Prostate gland (tissue), 2 donors: ENCODE data around the gene RHOXF2B. TPM values are rescaled to one million over a fixed set of nuclear protein-coding genes. Genes with fewer than 3 reads are reported as not detected.

Experiments
- DNase-seq: peaks from one replicate; pipeline ENCODE4 v3.0.0-alpha.2; 2019; ENCODE audit warnings: low spot score
- H3K27ac ChIP-seq, 2 donors: fragments of 200-600 bp; sonication (generic); 2 replicates each; pipeline ENCODE4 v1.5.1; 2017 to 2019
- H3K27me3 ChIP-seq: fragments of 200-600 bp; sonication (generic); replicated peaks from 2 replicates; pipeline ENCODE4 v1.5.1; 2019; ENCODE audit not compliant: insufficient read depth
- H3K36me3 ChIP-seq, 2 donors: fragments of 200-600 bp; sonication (generic); 1 replicate in 1 of 2; 2 replicates in 1 of 2; pipeline versions ENCODE4 v1.5.1 to v1.8.1; 2017 to 2019
- H3K4me1 ChIP-seq: fragments of 200-600 bp; sonication (generic); replicated peaks from 2 replicates; pipeline ENCODE4 v1.5.1; 2019
- H3K4me3 ChIP-seq, 2 donors: fragments of 200-600 bp; sonication (generic); 2 replicates each; pipeline ENCODE4 v1.5.1; 2017 to 2019
- H3K9me3 ChIP-seq: fragments of 200-600 bp; sonication (generic); 2 replicates; pipeline ENCODE4 v1.5.1; 2017
- CTCF ChIP-seq, 4 experiments: fragments of 200-600 bp in 2 of 4; fragments of 450-650 bp in 2 of 4; sonication (generic) in 2 of 4; IDR thresholded peaks; 1 replicate in 3 of 4; 2 replicates in 1 of 4; pipeline ENCODE4 v1.5.1; 2016 to 2019; ENCODE audit warnings: antibody characterized with exemption in 4 of 4, mild to moderate bottlenecking in 2 of 4, moderate library complexity in 2 of 4
- POLR2A ChIP-seq: fragments of 450-650 bp; IDR thresholded peaks from one replicate; pipeline ENCODE4 v1.6.1; 2016; ENCODE audit warnings: antibody characterized with exemption, mild to moderate bottlenecking
- POLR2AphosphoS5 ChIP-seq: sonication (generic); formaldehyde crosslinking; IDR thresholded peaks from one replicate; pipeline ENCODE4 v1.6.1; 2017; ENCODE audit warnings: antibody characterized with exemption
- WGBS: methylation state at CpG from one replicate; pipeline ENCODE4 v1.1.5; 2018; 5-methylcytosine and 5-hydroxymethylcytosine counted together
- intact Hi-C: fragments of 100-400 bp; cut with DNase I; formaldehyde crosslinking; loops from one replicate; pipeline ENCODE4 v1.14.2; 2022
- total RNA-seq, 2 donors: library from RNA; depleted of rRNA; stranded (reverse); fragments of >200 nt; gene quantifications; one replicate each; pipeline ENCODE4 v1.1.0, GENCODE V29; 2016

Gene RHOXF2B
- total RNA-seq, 2 donors from 2014 or later, result 0.97 TPM; not detected in 1

GRCh38 chrX:120022763-120023162, 54.7 kb downstream of the RHOXF2B start:
- 76% methylated on average over 5 of the region's 5 CpGs for WGBS
- Histone ChIP-seq H3K4me3 (no peak overlapping the region), H3K27ac (no peak overlapping the region), H3K9me3 (no peaks in the 10 kb centered on the region), H3K36me3 (no peaks in the 10 kb centered on the region), H3K27me3 (no peaks in the 10 kb centered on the region), H3K4me1 (no peaks in the 10 kb centered on the region)
- DNase-seq, result no peak
- intact Hi-C loops, result no loop called here
- TF ChIP-seq POLR2AphosphoS5 (no peak), CTCF (IDR thresholded peaks at IDR 0.05) (no peak), POLR2A (no peak)

Other genes starting within 250 kb of the RHOXF2B start
- 1 to 10 TPM; 3.9 to 5.2 TPM for gene UPF3B, start 224.7 kb downstream of the RHOXF2B start, total RNA-seq
- gene RNF113A, start 206.0 kb downstream of the RHOXF2B start, total RNA-seq, result 10 to 100 TPM; 10.5 to 13.2 TPM
- 10 to 100 TPM; 54.6 to 96.5 TPM for gene NDUFA1, start 205.9 kb downstream of the RHOXF2B start, total RNA-seq
- 1 to 10 TPM in 1 of 2 donors, not detected in 1; 1.4 TPM for gene AKAP14, start 181.8 kb downstream of the RHOXF2B start, total RNA-seq
- gene NKAP, start 133.9 kb downstream of the RHOXF2B start, total RNA-seq, result 10 to 100 TPM in 1 of 2 donors, 1 to 10 TPM in 1; 6.4 to 12.0 TPM
- gene RHOXF1, start 38.2 kb upstream of the RHOXF2B start, total RNA-seq, result 10 to 100 TPM in 1 of 2 donors, not detected in 1; 27.5 TPM
- gene RHOXF2, start 80.9 kb upstream of the RHOXF2B start, total RNA-seq, result 1 to 10 TPM in 1 of 2 donors, not detected in 1; 10.0 TPM
- 10 to 100 TPM; 20.5 to 21.3 TPM for gene ZBTB33, start 173.1 kb upstream of the RHOXF2B start, total RNA-seq
- under 1 TPM; 0.18 to 0.62 TPM for gene TMEM255A, start 233.8 kb upstream of the RHOXF2B start, total RNA-seq